HG02870 (cell line): Measurements from ENCODE around the gene PLA2G3.
"Not testable (repeated sequence)": the region's sequence is repeated elsewhere in the genome, so short reads cannot be mapped to it uniquely, and the experiment has no call there.

Source experiments
- ATAC-seq: cut with Tn5 transposase; IDR thresholded peaks from one replicate; pipeline ENCODE4 v1.9.1; 2021; ENCODE audit warnings: mild to moderate bottlenecking, moderate library complexity; ENCODE audit not compliant: unreplicated experiment

The PLA2G3 gene

GRCh38 chr22:31102441-31103081 is 37.7 kb downstream of the PLA2G3 start:
- no peak for ATAC-seq

DNA sequence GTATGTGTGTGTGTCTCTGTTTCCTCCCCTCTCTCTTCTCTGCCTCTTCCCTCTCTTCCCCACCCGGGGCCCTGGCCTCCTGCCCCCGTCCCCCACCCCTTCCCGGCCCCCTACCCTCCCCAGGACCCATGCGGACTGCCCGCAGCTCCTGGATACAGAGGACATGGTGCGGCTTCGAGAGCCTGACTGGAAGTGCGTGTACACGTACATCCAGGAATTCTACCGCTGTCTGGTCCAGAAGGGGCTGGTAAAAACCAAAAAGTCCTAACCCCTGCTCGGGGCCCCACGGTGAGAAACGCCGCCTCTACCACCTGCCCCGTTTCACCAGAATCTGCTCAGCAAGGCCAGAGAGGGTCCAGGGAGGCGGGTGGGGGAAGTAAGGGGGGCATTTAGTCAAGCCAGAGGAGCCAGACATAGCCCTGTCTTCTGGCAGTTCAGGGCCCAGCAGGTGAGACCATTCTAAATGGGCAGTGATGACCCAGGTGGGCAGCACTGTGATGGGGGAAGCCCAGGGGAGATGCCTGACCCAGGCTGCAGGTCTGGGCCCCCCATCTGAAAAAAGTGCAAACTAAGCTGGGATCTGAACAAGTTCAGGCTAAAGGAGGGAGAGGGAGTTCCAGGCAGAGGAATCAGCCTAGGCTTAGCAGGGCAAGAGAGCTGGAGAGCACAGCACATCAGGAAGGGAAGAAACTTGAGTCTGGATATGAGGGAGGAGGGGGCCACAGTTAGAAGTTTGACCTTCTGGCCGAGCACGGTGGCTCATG is 39.4 kb downstream of the PLA2G3 start:
- no peak for ATAC-seq

- no peak for ATAC-seq
Measured at GRCh38 chr22:31099841-31100761, 40.2 kb downstream of the PLA2G3 start.

DNA sequence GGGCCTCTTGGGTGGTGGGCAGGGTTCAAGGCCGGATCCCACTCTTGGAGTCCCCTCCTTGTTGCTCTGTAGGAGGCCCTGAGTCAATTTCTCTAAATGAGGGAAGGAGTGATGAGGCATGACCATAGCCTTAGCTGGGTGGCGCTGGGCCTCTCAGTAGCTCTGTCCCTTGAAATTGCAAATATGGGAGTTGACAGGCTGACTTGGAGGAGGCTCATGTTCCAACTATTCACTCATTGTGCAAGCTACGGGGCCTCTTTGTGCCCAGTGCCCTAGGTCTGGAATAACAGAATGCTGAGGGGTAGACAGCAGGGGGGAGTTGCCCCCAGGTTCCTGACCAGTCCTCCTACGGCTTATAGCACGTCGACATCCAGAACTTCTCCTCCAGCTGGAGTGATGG is 40.9 kb downstream of the PLA2G3 start:
- ATAC-seq, result no peak

- no peak for ATAC-seq
Measured at GRCh38 chr22:31098632-31099110, 41.6 kb downstream of the PLA2G3 start.

GRCh38 chr22:31097941-31098631 is 42.2 kb downstream of the PLA2G3 start:
- no peak for ATAC-seq

- not testable (repeated sequence) for ATAC-seq
Measured at GRCh38 chr22:31097539-31097938, 42.8 kb downstream of the PLA2G3 start.

DNA sequence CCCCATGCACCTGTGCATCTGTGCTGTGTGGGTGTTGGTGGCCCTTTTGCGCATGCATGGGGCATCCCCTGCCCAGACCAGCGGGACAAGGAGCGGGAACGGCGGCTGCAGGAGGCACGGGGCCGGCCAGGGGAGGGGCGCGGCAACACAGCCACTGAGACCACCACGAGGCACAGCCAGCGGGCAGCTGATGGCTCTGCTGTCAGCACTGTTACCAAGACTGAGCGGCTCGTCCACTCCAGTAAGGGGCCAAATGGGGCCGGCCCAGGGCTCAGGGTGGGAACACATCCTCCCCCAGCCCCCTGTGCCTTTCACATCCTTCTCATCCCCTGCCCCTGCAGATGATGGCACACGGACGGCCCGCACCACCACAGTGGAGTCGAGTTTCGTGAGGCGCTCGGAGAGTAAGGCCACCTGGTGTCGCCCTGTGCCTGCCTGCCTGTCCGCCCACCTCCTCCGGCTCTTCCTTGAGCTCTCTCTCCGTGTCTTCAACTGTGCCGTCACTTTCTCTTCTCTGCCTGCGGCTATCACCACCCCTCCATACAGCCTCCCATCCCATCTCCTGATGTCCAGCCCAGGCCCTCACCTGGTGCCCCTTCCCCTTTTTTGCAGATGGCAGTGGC is 43.5 kb downstream of the PLA2G3 start:
- ATAC-seq, result no peak

- no peak for ATAC-seq
Measured at GRCh38 chr22:31095637-31096249, 44.6 kb downstream of the PLA2G3 start.

GRCh38 chr22:31094741-31095140 is 45.6 kb downstream of the PLA2G3 start:
- no peak for ATAC-seq

- no peak for ATAC-seq
Measured at GRCh38 chr22:31094021-31094551, 46.2 kb downstream of the PLA2G3 start.

DNA sequence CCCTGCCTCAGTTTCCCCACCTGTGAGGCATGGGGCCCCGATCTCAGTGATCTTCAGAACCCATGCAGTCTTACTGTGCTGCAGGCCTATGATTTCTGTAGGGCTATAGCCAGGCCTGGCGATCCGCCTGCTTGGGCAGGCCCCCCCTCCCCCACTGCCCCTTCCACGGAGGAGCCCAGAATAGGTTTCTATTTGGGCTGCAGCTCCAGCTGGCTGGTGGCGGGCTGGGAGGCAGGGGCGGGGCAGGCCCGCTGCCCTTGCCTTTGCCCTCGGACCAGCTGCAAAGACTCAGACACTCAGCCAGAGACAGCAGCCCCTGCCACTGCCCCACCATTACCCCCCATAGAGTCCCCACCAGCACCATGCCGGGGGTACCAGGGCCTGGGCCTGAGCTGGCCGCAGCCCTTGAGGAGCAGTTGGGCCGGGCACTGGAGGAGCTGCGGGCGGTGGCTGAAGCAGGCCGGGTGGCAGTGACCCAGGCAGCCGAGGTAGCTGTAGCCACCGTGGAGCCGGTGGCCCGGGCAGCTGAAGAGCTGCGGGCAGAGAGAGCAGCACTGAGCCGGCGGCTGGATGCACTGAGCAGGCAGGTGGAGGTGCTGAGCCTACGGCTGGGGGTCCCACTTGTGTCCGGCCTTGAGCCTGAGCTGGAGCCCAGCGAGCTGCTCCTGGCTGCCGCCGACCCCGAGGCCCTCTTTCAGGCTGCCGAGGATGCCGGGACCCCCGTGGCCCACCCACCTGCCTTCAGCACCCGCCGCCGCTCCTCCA is 47.0 kb downstream of the PLA2G3 start:
- no peak for ATAC-seq

DNA sequence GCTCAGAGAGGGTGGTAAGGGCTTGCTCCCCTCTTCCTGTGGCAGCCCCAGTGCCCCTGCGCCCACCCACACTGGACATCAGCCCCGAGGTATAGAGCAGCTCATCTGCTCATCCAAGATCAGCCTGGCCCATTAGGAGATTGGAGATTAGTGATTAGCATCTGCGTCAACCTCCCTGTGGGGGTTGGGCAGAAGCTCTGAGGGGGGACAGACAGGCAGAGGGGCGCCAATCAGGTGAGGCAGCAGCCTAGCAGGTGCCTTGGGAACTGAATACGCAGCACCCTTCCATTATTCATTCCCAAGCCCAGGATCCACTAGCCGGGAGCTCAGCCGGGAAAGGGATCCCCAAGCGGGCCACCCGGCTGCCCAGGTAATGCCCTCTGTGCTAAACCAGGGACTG is 48.1 kb downstream of the PLA2G3 start:
- ATAC-seq, result no peak

DNA sequence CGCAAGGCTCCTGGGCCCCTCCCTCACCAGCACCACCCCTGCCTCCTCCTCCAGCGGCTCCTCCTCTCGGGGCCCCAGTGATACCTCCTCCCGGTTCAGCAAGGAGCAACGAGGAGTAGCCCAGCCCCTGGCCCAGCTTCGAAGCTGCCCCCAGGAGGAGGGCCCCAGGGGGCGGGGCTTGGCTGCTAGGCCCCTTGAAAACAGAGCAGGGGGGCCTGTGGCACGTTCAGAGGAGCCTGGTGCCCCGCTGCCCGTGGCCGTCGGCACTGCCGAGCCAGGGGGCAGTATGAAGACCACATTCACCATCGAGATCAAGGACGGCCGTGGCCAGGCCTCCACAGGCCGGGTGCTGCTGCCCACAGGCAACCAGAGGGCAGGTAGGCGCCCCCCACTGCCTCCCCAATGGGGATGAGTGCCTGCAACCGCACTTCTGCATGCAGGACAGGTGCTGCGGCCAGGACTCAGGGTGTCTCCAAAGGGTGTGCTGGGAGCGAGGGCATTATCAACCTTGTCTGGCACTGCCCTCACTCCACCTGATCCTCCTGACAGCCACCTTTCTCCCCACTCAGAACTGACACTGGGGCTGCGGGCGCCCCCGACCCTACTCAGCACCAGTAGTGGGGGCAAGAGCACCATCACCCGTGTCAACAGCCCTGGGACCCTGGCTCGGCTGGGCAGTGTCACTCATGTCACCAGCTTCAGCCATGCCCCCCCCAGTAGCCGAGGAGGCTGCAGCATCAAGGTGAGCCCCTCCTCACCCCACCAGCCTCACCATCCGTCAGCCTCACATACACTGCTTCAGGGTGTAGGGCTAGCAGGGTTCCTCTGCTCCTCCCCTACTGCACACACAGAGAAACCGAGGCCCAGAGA is 49.0 kb downstream of the PLA2G3 start:
- ATAC-seq, result no peak

DNA sequence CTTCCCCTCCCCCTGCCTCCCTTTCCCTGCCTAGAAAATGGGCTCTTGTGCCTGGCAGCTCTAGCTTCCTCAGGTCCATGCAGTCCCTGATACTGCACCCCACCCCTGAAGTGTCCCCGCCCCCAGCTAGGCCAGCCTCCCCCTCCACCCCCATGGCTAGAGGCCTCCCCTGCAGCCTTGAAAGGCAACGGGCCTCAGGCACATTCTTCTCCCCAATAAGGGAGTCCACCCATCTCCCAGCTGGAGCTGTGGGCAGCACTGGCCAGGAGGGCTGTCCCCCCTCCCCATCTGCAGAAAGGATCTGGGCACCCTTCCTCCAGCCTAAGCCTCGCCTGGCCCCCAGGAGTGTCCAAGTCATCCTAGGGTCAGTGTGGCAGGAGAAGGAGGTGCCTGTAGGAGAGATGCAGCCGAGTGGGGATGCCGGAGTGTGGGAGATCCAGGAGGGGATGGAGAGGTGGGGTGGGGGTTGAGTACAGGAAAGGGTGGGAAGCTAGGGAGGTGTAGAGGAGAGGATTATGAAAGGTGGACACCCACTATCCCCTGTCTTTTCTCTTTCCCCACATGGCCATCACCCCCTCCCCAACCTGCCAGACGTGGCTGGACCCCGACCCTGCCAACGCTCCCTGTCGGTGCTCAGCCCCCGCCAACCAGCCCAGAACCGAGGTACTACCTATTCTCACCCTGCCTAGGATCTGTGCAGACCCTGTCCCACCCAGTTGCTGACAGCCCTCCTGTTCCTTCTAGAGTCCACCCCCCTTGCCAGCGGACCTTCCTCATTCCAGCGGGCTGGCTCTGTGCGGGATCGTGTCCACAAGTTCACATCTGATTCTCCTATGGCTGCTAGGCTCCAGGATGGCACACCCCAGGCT is 49.9 kb downstream of the PLA2G3 start:
- no peak for ATAC-seq

GRCh38 chr22:31089160-31090100 is 50.9 kb downstream of the PLA2G3 start:
- no peak for ATAC-seq
